ELR (cell line): ENCODE data around the gene DENND6A.
"Not testable (repeated sequence)": the region's sequence is repeated elsewhere in the genome, so short reads cannot be mapped to it uniquely, and the experiment has no call there.

Experiments
- DNase-seq: peaks from one replicate; pipeline ENCODE4 v3.0.0-alpha.2; 2015; ENCODE audit warnings: low read depth

Gene DENND6A, protein sequence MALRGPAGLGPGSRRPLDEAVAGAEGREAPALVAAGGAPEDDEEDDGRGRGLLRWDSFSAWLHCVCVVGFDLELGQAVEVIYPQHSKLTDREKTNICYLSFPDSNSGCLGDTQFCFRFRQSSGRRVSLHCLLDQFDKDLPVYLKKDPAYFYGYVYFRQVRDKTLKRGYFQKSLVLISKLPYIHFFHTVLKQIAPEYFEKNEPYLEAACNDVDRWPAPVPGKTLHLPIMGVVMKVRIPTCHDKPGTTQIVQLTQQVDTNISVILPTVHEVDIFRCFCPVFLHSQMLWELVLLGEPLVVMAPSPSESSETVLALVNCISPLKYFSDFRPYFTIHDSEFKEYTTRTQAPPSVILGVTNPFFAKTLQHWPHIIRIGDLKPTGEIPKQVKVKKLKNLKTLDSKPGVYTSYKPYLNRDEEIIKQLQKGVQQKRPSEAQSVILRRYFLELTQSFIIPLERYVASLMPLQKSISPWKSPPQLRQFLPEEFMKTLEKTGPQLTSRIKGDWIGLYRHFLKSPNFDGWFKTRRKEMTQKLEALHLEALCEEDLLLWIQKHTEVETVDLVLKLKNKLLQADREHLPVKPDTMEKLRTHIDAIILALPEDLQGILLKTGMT

DNA sequence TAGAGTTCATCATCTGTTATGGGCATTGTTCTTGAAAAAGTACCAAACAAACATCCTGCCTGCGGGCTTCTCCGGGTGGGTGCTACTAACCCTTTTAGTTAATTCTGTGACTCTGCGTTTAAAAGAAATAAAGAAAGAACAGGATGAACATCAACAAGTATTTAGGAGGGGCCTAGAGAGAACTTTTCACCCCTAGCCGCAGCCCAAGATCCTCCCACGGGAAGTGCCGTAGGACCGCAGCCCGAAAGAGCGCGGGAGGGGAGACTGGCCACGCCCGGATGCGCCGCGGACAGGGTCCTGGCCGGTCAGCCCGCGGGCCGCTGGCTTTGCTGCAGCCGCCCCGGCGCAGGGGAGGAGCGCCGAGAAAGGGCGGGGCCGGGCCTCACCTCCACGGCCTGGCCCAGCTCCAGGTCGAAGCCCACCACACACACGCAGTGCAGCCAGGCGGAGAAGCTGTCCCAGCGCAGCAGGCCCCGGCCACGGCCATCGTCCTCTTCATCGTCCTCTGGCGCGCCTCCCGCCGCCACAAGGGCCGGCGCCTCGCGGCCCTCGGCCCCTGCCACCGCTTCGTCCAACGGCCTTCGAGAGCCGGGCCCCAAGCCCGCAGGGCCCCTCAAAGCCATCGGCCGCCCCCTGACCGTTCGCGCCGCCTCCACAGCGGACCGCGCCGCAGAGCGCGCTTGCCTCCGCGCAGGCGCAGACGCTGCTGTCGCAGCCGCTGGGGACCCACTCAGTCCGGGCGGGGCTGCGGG, at the start of gene DENND6A:
Gene DENND6A (minus strand): TSS at position 682 of the 752 bp plus-strand sequence. CDS start 59 bp downstream, at position 623.
- peak; percentile 93 for DNase-seq

DNA sequence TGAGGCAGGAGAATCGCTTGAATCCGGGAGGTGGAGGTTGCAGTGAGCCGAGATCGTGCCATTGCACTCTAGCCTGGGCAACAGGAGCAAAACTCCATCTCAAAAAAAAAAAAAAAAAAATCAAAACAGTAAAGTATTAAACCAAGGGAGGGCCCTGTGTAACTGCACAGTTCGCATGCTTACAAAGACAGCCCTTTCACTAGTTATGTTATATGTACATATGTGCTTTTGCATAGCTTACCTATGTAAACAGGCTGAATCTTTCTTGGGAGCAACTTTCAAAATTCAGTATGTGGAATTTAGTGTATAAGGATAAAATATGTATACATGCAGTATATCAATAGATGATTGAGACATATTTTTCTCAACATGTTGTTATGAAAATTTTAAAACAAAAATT, 47.1 kb upstream of the DENND6A start:
- no peak for DNase-seq

- no peak for DNase-seq
Measured at GRCh38 chr3:57738391-57738790, 45.5 kb upstream of the DENND6A start.

- no peak for DNase-seq
Measured at GRCh38 chr3:57737840-57738239, 45.0 kb upstream of the DENND6A start.

GRCh38 chr3:57735405-57735804, 42.5 kb upstream of the DENND6A start:
- DNase-seq: no peak

DNA sequence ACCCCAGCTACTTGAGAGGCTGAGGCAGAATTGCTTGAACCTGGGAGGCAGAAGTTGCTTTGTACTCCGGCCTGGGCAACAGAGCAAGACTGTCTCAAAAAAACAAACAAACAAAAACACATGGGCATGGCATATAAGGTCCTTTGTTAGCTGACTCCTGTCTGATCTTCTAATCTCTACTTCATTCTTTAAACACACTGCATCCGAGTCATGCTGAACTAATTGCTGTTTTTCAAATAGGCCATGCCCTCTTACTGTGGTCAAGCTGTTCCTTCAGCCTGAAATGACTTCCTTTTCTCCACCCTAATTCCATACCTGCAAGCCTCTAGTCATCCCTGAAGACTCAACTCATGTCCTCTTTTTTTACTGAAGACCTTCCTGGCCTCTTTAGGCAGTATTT, 40.9 kb upstream of the DENND6A start:
- DNase-seq: no peak

GRCh38 chr3:57731311-57731710, 38.4 kb upstream of the DENND6A start:
- no peak for DNase-seq

- no peak for DNase-seq
Measured at GRCh38 chr3:57730682-57731081, 37.8 kb upstream of the DENND6A start.

DNA sequence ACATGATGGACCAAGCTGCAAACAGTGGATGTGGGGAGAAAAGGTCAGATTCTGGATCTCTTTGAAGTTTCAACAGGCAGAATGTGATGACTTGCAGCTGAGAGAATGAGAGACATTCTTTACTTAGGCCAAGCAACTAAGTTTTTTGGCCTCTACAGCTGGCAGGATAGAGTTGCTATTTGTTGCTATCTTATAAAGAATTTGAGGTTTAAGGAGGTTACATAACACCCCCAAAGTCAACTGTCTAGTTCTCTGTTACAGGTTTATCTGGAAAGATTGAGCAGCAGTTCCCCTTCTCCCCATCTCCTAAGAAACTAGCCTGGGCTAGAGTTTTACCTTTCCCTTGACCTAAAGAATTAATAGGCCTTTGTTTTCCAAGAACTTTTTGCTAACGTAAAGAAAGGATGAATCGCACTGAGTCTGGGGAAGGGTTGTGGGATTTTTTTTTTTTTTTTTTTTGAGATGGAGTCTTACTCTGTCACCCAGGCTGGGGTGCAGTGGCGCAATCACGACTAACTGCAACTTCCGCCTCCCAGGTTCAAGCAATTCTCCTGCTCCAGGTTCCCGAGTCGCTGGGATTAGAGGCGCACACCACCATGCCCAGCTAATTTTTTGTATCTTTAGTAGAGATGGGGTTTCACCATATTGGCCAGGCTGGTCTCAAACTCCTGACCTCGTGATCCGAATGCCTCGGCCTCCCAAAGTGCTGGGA, 36.6 kb upstream of the DENND6A start:
- DNase-seq: no peak

DNA sequence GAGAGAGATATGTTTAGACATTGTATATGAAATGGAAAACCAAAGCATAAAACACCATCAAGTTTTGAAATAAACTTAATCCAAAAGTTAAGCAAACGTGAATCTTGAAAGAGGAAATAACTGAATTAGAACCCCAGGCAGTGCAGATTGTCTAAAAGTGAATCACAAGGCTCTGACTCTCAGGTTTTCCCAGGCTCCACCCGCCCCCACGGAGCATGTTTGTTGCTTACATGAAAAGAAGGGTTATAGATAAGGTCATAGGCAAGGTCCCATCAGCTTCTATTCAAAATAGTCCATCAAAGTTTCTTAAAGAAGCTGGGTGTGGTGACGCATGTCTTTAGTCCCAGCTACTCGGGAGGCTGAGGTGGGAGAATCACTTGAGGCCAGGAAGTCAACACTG, 34.2 kb upstream of the DENND6A start:
- peak; percentile 56 for DNase-seq

- DNase-seq: no peak
Measured at GRCh38 chr3:57726397-57726796, 33.5 kb upstream of the DENND6A start.

GRCh38 chr3:57718118-57718517, 25.2 kb upstream of the DENND6A start:
- no peak for DNase-seq

DNA sequence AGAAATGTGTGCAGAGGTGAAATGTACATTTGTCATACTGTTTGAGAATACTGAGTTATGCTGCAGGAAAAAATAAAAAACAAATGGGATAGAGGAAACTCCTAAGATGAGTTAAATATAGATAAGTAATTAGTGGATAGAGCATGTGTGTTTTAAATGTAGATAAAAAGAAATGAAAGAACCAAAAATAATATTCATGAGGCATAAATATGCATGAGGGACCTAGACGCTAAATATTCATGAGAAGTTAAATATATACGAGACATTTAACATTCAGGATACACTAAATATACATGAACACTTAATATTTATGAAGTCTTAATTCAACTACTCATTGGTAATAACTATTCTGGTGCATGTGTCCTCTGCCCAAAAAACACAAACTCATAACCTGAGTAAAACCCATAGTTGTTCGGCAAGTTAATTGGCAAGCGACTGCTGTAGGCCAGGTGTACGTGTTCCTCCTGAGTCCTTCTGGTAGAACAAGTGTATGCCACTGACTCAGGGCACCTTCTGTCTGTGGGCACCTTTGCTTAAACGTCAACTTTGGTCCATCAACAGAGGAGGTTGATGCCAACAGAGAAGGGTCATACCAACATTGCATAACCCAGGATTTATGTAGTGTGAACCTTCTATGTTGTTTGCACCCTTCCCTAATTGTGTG, 24.5 kb upstream of the DENND6A start:
- no peak for DNase-seq

DNA sequence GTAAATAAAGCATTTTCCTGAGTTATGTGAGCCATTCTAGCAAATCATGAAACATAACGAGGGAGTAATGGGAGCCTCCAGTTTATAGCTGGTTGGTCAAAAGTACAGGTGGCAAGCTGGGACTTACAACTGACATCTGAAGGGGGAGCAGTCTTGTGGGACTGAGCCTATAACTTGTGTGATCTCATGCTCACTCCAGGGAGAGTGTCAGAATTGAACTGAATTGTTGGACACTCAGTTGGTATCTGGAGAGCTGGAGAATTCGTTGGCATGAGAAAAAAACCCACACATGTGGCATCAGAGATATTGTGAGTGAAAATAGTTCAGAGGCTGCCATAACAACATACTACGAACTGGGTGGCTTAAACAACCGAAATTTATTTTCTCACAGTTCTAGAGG, 22.8 kb upstream of the DENND6A start:
- no peak for DNase-seq

DNA sequence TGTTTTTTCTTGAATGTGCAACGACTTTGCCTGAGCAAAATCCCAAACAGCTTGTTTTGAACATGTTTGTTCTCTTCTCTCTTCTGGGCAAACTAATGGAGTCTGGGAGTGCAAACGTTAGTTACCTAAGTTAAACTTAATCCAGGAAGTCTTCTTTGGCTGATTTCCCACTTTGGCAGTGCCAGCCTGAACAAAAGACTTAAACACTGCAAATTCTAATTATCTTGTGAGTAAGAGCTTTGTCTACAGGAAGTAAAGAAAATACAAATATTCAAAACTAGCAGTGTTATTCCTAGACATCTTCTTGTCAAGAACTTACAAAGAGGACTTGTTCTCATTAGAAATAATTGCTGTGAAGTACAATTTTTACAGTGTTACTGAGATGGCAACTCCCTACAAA, 16.7 kb upstream of the DENND6A start:
- DNase-seq: no peak

DNA sequence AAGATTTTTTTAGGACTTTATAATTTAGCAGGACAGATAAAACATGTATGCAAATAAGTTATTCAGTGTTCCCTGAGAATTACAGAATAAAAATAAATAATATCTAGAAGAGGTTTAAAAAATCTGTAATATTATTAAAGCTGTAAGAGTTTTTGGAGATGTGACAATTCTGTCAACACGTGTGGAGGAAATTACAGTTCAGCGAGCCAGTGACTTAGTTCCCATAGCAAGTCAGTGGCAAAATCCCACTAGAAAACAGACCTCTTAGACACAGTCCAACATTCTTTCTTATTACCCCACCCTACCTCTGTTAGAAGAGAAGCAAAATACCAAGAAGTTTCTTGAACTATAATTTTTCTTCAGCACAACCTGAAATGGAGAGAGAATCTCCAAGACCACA, 16.2 kb upstream of the DENND6A start:
- no peak for DNase-seq

GRCh38 chr3:57706462-57706861, 13.6 kb upstream of the DENND6A start:
- DNase-seq: peak; percentile 92

DNA sequence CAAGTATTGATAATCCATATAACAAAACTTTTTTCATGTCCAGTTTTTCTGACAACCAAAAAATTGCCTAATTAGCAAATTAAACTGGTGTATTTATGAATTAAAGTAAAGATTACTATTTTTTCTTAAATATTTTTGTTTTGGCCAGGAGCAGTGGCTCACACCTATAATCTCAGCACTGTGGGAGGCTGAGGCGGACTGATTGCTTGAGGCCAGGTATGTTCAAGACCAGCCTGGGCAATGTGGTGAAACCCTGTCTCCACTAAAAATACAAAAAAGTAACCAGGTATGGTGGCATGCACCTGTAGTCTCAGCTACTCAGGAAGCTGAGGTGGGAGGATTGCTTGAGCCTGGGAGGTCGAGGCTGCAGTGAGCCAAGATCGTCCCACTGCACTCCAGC, 12.5 kb upstream of the DENND6A start:
- DNase-seq: not testable (repeated sequence)

DNA sequence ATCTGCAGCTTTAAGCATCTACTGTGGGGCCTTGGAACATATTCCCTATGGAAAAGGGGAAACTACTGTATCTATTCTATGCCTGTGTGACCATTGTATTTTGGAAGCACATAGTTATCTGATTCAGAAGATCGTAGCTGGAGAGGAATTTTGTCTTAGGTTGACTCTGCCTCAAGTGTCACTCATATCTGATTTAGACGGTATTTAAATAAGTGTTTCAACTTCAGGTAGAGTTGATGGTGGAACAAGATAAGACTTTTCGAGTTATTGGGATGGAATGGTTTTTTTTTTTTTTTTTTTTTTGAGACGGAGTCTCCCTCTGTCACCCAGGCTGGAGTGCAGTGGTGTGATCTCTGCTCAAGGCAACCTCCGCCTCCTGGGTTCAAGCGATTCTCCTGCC, 8.9 kb upstream of the DENND6A start:
- no peak for DNase-seq

GRCh38 chr3:57700737-57701136, 7.9 kb upstream of the DENND6A start:
- DNase-seq: no peak

DNA sequence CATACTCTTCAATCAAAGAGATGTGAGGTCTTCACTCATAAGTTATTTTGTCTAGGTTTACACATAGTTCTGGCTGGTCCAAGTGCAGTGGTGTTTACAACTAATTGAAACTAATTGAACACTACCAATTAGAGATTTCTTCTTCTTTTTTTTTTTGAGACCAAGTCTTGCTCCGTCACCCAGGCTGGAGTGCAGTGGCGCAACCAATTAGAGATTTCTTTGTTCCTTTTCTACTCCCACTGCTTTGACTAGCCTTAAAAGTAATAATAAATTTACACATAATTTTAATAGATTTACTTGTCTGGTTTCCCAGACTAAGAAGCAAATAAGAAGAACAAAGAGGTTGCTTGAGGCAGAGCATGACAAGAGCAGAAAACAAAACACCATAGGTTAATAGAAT, 6.7 kb upstream of the DENND6A start:
- DNase-seq: no peak

- no peak for DNase-seq
Measured at GRCh38 chr3:57696801-57697321, 4.0 kb upstream of the DENND6A start.
